A673 (cell line): ENCODE data around the gene RASD2. TPM values are rescaled to one million over a fixed set of nuclear protein-coding genes. Genes with fewer than 3 reads are reported as not detected.

Experiments used
- BruUV-seq: library from RNA; stranded (reverse); fragments of 400-500 nt; replicated peaks from 2 replicates; lab custom pipeline; 2021; lab: Mats Ljungman, UMichigan
- CTCF ChIA-PET: fragments of 300-600 bp; sonication (Branson Sonifier 250); formaldehyde crosslinking; loops from one replicate; lab custom pipeline; 2022; ENCODE audit warnings: antibody characterized with exemption; lab: Charles Lee
- POLR2A ChIA-PET: fragments of 300-600 bp; sonication (Branson Sonifier 250); formaldehyde crosslinking; loops from one replicate; lab custom pipeline; 2022; ENCODE audit warnings: antibody characterized with exemption; ENCODE audit not compliant: low non-redundant PET; lab: Charles Lee
- DNase-seq: peaks from one replicate; pipeline ENCODE4 v3.0.0-alpha.2; 2015; ENCODE audit warnings: low spot score
- H3K27ac ChIP-seq: fragments of 200-600 bp; sonication (generic); 2 replicates; pipeline ENCODE4 v1.5.1; 2016; ENCODE audit warnings: mixed run types, low read depth, mild to moderate bottlenecking, mixed read lengths, antibody characterized with exemption, low read length; ENCODE audit not compliant: poor library complexity, severe bottlenecking
- H3K27me3 ChIP-seq: fragments of 200-600 bp; sonication (generic); replicated peaks from 2 replicates; pipeline ENCODE4 v1.6.1; 2017; ENCODE audit warnings: mixed run types, low read depth, mild to moderate bottlenecking, mixed read lengths, antibody characterized with exemption, low read length; ENCODE audit not compliant: insufficient read depth, poor library complexity
- H3K36me3 ChIP-seq: fragments of 200-600 bp; sonication (generic); 2 replicates; pipeline ENCODE4 v1.6.1; 2016; ENCODE audit warnings: mixed run types, mild to moderate bottlenecking, mixed read lengths, antibody characterized with exemption, low read length; ENCODE audit not compliant: insufficient read depth, poor library complexity, severe bottlenecking
- H3K4me1 ChIP-seq: fragments of 200-600 bp; sonication (generic); 2 replicates; pipeline ENCODE4 v1.6.1; 2017; ENCODE audit warnings: mixed run types, mild to moderate bottlenecking, mixed read lengths, antibody characterized with exemption, low read length; ENCODE audit not compliant: insufficient read depth, poor library complexity, severe bottlenecking
- H3K4me3 ChIP-seq: fragments of 200-600 bp; sonication (generic); 2 replicates; pipeline ENCODE4 v1.5.1; 2016; ENCODE audit warnings: low read depth, mixed run types, mild to moderate bottlenecking, mixed read lengths, low read length; ENCODE audit not compliant: poor library complexity, severe bottlenecking
- H3K9me3 ChIP-seq: fragments of 200-600 bp; sonication (generic); 2 replicates; pipeline ENCODE4 v1.6.1; 2016; ENCODE audit warnings: mixed run types, low read depth, mild to moderate bottlenecking, mixed read lengths, antibody characterized with exemption, low read length; ENCODE audit not compliant: poor library complexity, severe bottlenecking
- CTCF ChIP-seq: fragments of 300-800, 200-600 bp; sonication (generic); conservative IDR thresholded peaks from 2 replicates; pipeline ENCODE4 v1.5.1; 2017; ENCODE audit warnings: low read depth, mild to moderate bottlenecking, antibody characterized with exemption, low read length, moderate library complexity, mixed read lengths
- EZH2 ChIP-seq: fragments of 200-600 bp; sonication (generic); IDR thresholded peaks from 2 replicates; pipeline ENCODE4 v1.6.1; 2017; ENCODE audit warnings: borderline replicate concordance, low read depth, mild to moderate bottlenecking, mixed read lengths, antibody characterized with exemption, low read length; ENCODE audit not compliant: poor library complexity, severe bottlenecking
- intact Hi-C: fragments of 100-400 bp; cut with micrococcal nuclease; formaldehyde crosslinking; loops from one replicate; pipeline ENCODE4 v1.10.0; 2022; ENCODE audit not compliant: unreplicated experiment
- total RNA-seq: library from RNA; stranded (reverse); gene quantifications from 2 replicates; pipeline ENCODE4 v1.2.3, GENCODE V29; 2021

Gene RASD2
- total RNA-seq, 1 experiment from 2014 or later: 1.3 TPM

GRCh38 chr22:35589756-35590093 is 49.1 kb downstream of the RASD2 start:
- intact Hi-C loops: no loop called here
- no TSS peak for BruUV-seq

GRCh38 chr22:35590634-35591295 is 50.1 kb downstream of the RASD2 start:
- no peaks in the 10 kb centered on the region for H3K27me3 ChIP-seq
- no peaks in the 10 kb centered on the region for H3K9me3 ChIP-seq
- no peaks in the 10 kb centered on the region for H3K4me1 ChIP-seq
- H3K27ac ChIP-seq: no peak overlapping the region
- H3K4me3 ChIP-seq: no peak overlapping the region
- TF ChIP-seq CTCF: no peak
- POLR2A ChIA-PET: no interaction called here
- BruUV-seq: no TSS peak
- CTCF ChIA-PET: no interaction called here
- DNase-seq: no peak
- no peaks in the 10 kb centered on the region for H3K36me3 ChIP-seq
- intact Hi-C loops: no loop called here

More at GRCh38 chr22:35589756-35590093, 49.1 kb downstream of the RASD2 start:
- H3K9me3 ChIP-seq: no peaks in the 10 kb centered on the region
- no peaks in the 10 kb centered on the region for H3K36me3 ChIP-seq
- H3K4me1 ChIP-seq: no peaks in the 10 kb centered on the region
- CTCF ChIA-PET: no interaction called here
- no peak overlapping the region for H3K27ac ChIP-seq
- no peak for DNase-seq
- H3K4me3 ChIP-seq: no peak overlapping the region
- POLR2A ChIA-PET: no interaction called here
- TF ChIP-seq CTCF (no peak), EZH2 (no peak)
- H3K27me3 ChIP-seq: no peaks in the 10 kb centered on the region

DNA sequence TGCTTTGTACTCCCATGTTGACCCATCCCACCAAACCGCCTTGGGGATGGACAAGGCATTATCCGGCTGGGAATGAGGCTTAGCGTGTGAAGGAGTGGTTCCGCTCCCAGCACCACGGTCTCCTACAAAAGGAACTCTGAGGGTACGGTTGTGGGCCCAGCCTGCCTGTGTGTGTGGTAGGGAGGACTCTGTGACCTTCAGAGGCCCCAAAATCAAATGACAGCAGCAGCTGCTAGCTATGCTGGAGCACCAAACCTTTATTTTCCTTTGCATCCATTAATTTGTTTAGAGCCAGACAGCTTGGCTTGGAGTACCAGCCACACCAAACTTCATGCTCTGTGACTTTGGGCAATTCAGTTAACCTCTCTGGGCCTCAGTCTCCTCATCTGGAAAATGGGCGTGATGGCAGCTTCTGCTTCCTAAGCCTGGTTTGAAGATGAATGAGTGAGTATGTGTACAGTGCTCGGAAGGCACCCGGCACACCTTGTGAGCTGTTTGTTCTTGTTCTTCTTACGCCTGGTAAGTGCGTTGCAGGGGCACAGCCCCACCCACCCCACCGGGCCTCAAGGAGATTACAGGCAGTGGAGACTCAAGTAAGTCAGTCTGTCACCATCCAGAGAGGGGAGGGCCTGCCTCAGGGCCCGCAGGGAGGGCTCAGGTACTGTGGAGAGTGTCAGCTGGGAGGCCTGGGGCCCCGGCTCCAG is 51.2 kb downstream of the RASD2 start:
- no peaks in the 10 kb centered on the region for H3K4me1 ChIP-seq
- no peak for TF ChIP-seq CTCF
- no peak for TF ChIP-seq EZH2
- intact Hi-C loops: no loop called here
- POLR2A ChIA-PET: no interaction called here
- DNase-seq: no peak
- no TSS peak for BruUV-seq
- no peaks in the 10 kb centered on the region for H3K9me3 ChIP-seq
- H3K27ac ChIP-seq: no peak overlapping the region
- H3K36me3 ChIP-seq: no peaks in the 10 kb centered on the region
- H3K4me3 ChIP-seq: no peak overlapping the region
- H3K27me3 ChIP-seq: no peaks in the 10 kb centered on the region
- CTCF ChIA-PET: no interaction called here
